HuH-7 (cell line): ENCODE data around the gene CASKIN2.

Experiments used
- DNase-seq: peaks from one replicate; pipeline ENCODE4 v3.0.0; 2011; ENCODE audit warnings: low spot score

The CASKIN2 gene

GRCh38 chr17:75515496-75516254, at the start of gene CASKIN2:
TSS of gene CASKIN2 (minus strand) at chr17:75515537. CDS start at chr17:75513804, 1,733 bp downstream.
- peak; percentile 100 for DNase-seq

DNA sequence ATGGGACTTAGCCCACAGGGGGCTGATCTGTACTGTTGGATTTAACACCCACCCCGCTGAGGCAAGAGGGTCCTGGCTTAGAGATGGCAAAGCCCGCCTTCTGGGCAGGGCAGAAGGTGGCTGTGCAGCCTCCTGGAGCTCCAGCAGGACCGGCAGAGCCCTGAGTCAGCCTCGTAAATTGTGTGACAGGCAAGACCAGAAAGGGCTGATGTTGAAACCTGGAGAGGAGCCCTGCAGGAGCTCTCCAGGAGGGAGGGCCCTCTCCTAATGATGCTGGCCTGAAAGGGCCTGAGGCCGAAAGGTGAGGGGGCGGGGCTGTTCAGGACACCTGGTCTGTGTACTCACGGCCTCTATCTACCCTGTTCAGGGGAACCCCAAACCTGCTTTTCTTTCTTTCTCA, 49.7 kb upstream of the CASKIN2 start:
- DNase-seq: no peak

DNA sequence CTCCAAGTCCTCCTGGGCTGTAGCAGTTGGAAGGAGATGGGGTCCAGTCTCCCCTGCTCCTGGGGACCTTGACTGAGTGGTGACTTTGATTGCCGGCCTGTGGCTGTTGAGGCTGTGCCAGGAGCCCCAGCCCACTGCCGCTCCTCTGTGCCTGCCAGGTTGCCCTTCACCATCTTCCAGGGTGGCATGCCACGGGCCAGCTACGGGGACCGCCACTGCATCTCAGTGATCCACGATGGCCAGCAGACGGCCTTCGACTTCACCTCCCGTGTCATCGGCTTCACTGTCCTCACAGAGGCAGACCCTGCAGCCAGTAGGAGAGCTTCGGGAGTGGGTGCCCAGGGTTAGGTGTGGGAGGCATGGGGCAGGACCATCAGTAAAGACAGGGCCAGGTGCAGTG, 48.9 kb upstream of the CASKIN2 start:
- no peak for DNase-seq

DNA sequence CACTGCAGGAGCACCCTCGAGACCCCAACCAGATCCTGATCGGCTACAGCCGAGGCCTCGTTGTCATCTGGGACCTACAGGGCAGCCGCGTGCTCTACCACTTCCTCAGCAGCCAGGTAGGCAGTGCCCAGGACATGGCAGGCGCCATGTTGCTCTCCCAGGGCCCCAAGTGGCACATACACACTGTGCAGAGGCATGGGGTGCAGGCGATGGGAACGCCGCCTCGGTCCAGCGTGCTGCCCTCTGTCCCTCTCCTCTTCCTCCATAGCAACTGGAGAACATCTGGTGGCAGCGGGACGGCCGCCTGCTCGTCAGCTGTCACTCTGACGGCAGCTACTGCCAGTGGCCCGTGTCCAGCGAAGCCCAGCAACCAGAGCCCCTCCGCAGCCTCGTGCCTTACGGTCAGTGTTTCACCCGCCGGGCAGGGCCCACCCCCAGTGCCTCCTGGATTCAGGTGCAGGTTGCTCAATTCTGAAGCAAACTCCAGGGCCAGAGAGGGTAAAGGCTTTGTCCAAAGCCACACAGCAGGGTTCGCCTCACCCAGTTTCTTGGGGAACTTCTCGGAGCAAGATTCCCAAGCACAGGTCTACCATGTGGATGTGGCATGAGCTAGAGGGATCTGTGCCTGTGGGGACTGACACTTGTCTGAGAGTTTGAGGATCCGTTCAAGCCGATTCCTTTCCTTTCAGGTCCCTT, 47.9 kb upstream of the CASKIN2 start:
- DNase-seq: no peak

DNA sequence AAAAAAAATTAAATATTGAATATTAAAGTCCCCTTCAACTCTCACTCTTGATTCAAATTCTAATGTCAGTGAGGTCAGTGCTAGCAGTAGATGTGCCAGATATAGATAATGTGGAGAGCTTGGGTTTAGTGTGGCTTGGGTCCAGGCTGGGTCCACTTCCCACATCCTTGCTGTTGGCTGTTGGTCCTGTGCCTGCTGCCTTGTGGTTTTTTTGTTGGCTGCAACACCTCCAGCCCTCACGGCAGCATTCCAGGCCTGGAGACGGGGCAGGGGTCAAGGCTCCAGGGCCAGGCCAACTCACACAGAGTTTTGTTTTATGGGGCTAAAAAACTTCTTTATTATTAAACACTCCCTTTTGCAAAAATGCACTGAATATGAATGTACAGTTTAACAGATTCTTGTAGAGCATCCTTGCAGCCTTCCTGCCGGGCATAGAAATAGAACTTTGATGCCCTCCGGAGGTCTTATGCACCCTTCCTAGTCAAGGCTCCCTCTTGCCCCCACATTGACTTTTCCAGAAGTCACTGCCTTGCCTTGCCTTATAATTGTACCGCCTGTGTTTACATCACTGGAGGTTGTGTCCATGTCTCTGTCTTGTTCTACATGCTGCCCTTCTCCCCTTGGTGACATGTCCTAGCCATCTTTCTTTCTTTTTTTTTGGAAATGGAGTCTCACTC, 46.7 kb upstream of the CASKIN2 start:
- no peak for DNase-seq

- no peak for DNase-seq
Observed at GRCh38 chr17:75559958-75560533, 44.7 kb upstream of the CASKIN2 start.

GRCh38 chr17:75558666-75559530, 43.6 kb upstream of the CASKIN2 start:
- no peak for DNase-seq

- DNase-seq: no peak
Observed at GRCh38 chr17:75557852-75558665, 42.7 kb upstream of the CASKIN2 start.

DNA sequence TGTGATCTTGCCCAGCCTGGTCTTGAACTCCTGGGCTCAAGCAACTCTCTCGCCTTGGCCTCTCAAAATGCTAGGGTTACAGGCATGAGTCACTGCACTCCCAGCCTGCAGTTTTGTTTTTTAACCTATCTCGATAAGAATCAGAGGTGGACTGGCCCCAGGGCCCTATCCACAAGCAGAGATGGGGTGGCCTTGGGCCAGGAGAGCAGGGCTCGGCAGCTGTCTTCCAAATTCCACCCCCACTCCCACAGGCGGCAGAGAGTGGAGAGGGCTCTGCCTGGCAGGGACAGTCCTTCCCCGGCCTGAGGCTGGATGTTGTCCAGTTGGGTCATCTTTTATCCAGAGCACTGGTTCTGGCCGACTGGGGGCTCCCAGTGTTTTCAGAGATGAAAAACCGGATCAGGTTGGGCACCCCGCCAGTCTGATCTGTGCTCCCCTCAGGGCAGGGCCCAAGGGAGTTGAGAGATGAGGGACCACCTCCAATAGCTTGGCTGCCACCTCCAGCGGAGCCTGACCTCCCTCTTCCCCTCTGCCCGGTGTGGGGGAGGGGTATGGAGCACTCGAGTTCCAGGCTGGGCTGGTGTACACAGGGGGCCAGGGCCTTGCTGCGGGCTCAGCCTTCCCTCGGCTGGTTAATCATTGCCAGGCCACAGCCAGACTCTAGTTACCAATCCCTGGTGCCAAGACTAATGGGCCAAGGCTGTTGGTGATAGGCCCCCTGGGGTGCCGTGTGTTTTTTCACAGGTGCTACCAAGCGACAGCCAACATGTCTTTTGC, 41.9 kb upstream of the CASKIN2 start:
- DNase-seq: peak; percentile 99

DNA sequence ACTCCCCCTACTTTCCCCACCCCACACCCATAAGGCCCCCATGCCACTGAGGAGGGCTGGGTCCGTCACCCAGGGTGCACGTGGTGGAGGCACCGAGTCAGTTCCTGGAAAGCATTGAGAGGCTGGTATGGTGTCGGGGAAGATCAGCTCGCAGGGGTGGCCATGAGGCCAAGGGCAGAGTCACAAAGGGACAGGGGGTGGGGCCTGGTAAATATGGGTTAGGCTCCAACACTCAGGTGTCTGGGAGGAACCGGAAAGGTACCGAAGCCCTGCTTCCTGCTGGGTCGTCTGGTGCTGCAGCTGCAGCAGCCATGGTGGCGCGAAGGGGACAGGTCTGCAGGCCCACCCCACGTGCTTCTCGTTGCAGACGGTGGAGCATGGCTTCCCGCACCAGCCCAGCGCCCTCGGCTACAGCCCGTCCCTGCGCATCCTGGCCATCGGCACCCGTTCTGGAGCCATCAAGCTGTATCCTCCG, 40.4 kb upstream of the CASKIN2 start:
- DNase-seq: no peak

DNA sequence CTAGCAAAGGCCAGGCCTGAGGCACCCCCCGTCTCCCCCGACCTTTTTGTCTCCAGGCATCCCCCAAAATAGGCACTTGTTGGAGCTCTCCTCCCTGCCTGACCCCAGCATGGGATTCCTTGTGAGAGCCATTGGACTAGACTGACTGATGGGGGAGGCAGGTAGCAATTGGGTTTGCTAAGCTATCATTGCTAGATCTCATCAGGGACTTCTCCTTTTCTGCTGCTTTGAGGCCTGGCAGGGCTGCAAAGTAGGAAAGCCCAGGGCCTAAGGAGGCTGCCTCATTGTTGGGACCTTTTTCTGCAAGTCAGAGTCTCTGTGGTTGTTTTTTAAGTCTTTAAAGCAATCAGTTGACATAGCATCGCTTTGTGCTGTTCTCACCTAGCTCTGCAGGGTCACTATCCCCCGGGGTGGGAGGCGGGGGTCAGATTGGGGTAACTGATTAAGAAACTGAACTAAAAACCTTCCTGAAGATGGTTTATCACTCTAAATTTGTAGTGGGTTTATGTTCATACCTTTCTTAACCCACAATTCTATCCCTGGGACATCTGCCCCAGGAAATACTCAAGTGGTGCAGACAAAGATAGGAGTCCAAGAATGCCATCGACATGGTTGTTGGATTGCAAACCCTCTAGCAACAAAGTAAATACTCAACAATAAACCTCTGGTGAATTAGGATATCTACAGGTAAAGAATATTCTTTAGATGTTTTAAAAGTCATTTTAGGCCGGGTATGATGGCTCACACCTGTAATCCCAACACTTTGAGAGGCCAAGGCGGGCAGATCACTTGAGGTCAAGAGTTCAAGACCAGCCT, 38.2 kb upstream of the CASKIN2 start:
- DNase-seq: no peak

DNA sequence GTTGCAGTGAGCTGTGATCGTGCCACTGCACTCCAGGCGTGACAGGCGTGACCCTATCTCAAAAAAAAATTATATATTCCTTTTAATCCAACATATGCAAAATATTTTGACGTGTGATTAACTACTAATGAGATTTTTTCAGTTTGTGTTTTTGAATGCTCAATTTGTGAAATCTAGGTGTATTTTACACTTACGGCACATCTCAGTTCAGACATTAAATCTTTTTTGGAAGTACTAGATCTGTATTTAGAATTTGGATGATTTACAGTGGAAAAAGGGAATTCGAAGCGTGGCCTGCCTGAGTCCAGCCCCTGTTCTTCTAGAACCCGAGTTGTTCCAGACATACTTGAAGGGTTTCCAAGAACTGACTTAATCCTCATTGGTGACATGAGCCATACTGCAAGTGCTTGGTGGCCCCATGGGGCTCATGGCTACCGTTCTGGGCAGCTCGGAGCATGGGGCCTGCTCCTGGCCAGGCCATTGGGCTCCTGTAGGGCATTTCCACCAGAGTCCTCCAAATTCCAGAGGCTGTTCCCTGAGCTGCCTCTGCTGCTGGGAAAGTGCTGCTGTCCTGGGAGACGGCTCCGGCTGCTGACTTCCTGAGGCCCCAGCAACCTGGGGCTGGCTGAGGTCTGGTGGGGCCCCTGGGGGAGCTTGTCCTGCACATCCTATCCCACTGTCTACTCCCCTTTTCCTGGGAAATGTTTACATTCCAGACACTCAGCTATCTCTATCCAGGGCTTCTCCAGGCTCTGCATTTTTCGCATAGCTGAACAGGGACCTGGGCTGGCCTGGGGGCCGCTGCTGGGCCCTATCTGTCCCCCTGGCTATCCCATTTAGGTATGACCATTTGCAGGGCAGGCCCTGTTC, 37.3 kb upstream of the CASKIN2 start:
- DNase-seq: peak; percentile 61

DNA sequence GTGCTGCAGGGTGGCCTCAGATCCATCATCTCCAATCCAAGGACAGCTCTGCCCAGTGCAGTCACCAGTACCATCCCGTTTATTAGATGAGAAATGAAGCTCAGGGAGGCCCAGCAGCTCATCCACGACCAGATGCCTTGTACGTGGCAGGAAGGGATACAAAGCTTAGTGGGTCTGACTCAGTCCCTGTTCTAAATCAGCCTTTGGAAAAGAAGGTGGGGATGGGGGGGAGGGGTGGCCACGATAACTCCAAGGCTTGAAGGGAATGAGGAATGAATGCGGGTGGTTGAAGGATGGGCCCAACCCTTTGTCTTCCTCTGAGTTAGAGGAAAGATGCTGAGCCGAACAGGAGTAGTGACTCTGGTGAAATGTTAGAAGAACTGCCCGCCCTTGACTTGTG, 35.9 kb upstream of the CASKIN2 start:
- DNase-seq: no peak

DNA sequence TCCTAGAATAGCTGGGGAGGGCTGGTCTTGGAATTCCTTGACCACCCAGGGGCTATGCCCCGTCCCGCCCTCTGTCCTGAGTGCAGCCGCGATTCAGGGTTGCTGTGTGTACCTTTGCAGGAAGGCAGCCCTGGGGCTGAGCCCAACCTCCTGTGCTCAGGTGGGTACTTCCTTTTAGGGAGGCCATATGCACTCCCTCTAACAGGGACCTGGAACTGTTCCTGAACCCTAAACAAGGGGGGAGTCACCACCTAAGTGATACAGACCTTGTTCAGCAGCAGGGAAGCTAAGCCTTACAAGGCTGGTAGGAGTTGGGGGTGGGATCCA, 34.8 kb upstream of the CASKIN2 start:
- no peak for DNase-seq

GRCh38 chr17:75549246-75550138, 34.2 kb upstream of the CASKIN2 start:
- peak; percentile 95 for DNase-seq

DNA sequence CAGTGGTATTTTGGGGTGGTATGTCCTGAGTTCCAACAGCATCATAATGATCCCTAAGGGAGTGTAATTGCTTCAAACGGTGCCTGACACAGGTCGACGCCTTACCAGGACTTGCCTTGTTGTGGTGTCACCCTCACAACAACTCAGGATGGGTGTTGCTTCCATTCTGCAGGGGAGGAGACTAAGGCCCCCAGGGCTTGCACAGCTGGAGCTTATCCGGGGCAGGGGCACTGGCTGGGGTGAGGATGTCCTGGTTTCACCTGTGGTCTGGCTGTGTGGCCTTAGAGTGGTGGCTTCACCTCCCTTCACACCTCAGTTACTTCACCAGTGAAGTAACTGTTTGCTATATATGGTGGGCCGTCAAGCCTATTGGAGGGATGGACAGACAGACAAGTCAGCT, 33.5 kb upstream of the CASKIN2 start:
- no peak for DNase-seq

GRCh38 chr17:75547091-75547490, 31.8 kb upstream of the CASKIN2 start:
- no peak for DNase-seq
